ENCODE data around the gene ISYNA1.

Gene ISYNA1

GRCh38 chr19:18415178-18415867, 22.6 kb downstream of the ISYNA1 start:
- peaks cover 32% of the 10 kb centered on the region for H3K79me1 ChIP-seq (ENCODE audit: low read length)
- no peak overlapping the region for H3K9ac ChIP-seq (ENCODE audit: low read length)
- DNase-seq, result no peak
- WGBS (ENCODE audit: extremely low coverage, insufficient coverage, insufficient read length), result no CpG with 5 or more reads among the region's 25 CpGs
- H2BK12ac ChIP-seq (ENCODE audit: low read length), result peak overlapping the region; percentile 21
- peak overlapping the region; percentile 40 for H3K18ac ChIP-seq (ENCODE audit: low read length)
- H2BK120ac ChIP-seq (ENCODE audit: insufficient read depth, low read length, poor library complexity), result no peak overlapping the region
- H4K91ac ChIP-seq (ENCODE audit: low read depth, low read length), result peak overlapping the region; percentile 7
- H3K14ac ChIP-seq (ENCODE audit: low read length), result peak overlapping the region; percentile 4
- H3K27ac ChIP-seq (ENCODE audit: low read depth, low read length), result no peak overlapping the region
- H2BK5ac ChIP-seq (ENCODE audit: low read depth, low read length, poor library complexity), result no peak overlapping the region
- no peaks in the 10 kb centered on the region for H3K27me3 ChIP-seq (ENCODE audit: insufficient read depth, low read length)
- no peak overlapping the region for H2AFZ ChIP-seq (ENCODE audit: insufficient read depth, low read length, poor library complexity)
- no peak overlapping the region for H2AK5ac ChIP-seq (ENCODE audit: low read length)
- no peak overlapping the region for H3K4ac ChIP-seq (ENCODE audit: low read depth, low read length)
- peak overlapping the region; percentile 55 for H4K8ac ChIP-seq (ENCODE audit: low read depth, low read length)
- no peak overlapping the region for H4K12ac ChIP-seq (ENCODE audit: low read depth, low read length)
- no peak overlapping the region for H3K4me3 ChIP-seq (ENCODE audit: low read depth, low read length)
- H3K23ac ChIP-seq (ENCODE audit: low read length), result no peak overlapping the region
- H3K4me2 ChIP-seq (ENCODE audit: low read length), result no peak overlapping the region
- peaks cover 14% of the 10 kb centered on the region for H3K79me2 ChIP-seq (ENCODE audit: control insufficient read depth, insufficient read depth, low read length, poor library complexity)
- peaks cover 29 to 34% of the 10 kb centered on the region in 2 experiments for H3K4me1 ChIP-seq (ENCODE audit: control insufficient read depth in 1 of 2, insufficient read depth in 2 of 2, low read length in 2 of 2)
- no peaks in the 10 kb centered on the region for H3K36me3 ChIP-seq (ENCODE audit: control insufficient read depth in 1 of 2, insufficient read depth in 2 of 2, low read length in 2 of 2)
- H3K9me3 ChIP-seq (ENCODE audit: insufficient read depth, low read depth, low read length), result peaks cover 3% of the 10 kb centered on the region

- WGBS (ENCODE audit: extremely low coverage, insufficient coverage, insufficient read length), result no CpG with 5 or more reads among the region's 11 CpGs
- Histone ChIP-seq H3K9ac (ENCODE audit: low read length) (no peak overlapping the region), H3K36me3 (ENCODE audit: control insufficient read depth in 1 of 2, insufficient read depth in 2 of 2, low read length in 2 of 2) (no peaks in the 10 kb centered on the region)
Observed at GRCh38 chr19:18414504-18415177, 23.3 kb downstream of the ISYNA1 start.

DNA sequence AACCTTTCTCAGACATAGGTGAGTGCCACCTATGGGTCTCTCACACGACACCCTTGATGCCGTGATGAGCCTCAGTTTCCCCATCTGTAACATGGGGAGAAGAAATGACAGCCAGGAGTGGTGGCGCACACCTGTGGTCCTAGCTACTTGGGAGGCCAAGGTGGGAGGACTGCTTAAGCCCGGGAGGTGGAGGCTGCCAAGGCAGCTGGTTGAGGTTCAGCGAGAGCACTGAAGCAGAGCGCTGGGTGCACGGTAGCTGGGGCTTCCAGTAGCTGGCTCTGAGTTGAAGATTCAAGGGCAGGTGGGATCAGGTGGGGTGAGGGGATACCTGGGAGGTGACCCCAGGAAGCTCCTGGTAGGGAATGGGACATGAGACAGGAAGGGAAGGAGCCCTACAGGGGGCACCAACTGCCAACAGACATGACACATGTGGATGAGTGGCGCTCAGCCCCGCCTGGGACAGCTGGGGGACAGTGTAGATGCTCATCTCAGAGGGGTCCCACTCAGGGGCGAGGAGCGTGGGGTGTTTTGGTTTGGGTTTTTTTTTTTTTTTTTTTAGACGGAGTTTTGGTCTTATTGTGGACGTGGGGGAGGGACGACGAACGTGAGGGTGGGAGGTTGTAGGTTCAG, 25.2 kb downstream of the ISYNA1 start:
- H2BK12ac ChIP-seq (ENCODE audit: low read length), result no peak overlapping the region
- no peak overlapping the region for H3K4me3 ChIP-seq (ENCODE audit: low read depth, low read length)
- DNase-seq, result no peak
- H3K18ac ChIP-seq (ENCODE audit: low read length), result no peak overlapping the region
- no peak overlapping the region for H2AFZ ChIP-seq (ENCODE audit: insufficient read depth, low read length, poor library complexity)
- H3K9me3 ChIP-seq (ENCODE audit: insufficient read depth, low read depth, low read length), result peaks cover 1% of the 10 kb centered on the region
- no peak overlapping the region for H3K9ac ChIP-seq (ENCODE audit: low read length)
- no peak overlapping the region for H3K23ac ChIP-seq (ENCODE audit: low read length)
- no peaks in the 10 kb centered on the region for H3K27me3 ChIP-seq (ENCODE audit: insufficient read depth, low read length)
- H4K12ac ChIP-seq (ENCODE audit: low read depth, low read length), result no peak overlapping the region
- WGBS (ENCODE audit: extremely low coverage, insufficient coverage, insufficient read length), result no CpG with 5 or more reads among the region's 16 CpGs
- no peak overlapping the region for H2BK120ac ChIP-seq (ENCODE audit: insufficient read depth, low read length, poor library complexity)
- no peak overlapping the region for H3K4me2 ChIP-seq (ENCODE audit: low read length)
- no peak overlapping the region for H2AK5ac ChIP-seq (ENCODE audit: low read length)
- no peak overlapping the region for H4K8ac ChIP-seq (ENCODE audit: low read depth, low read length)
- H3K36me3 ChIP-seq (ENCODE audit: control insufficient read depth in 1 of 2, insufficient read depth in 2 of 2, low read length in 2 of 2), result no peaks in the 10 kb centered on the region
- no peak overlapping the region for H3K27ac ChIP-seq (ENCODE audit: low read depth, low read length)
- no peak overlapping the region for H4K91ac ChIP-seq (ENCODE audit: low read depth, low read length)
- no peak overlapping the region for H3K14ac ChIP-seq (ENCODE audit: low read length)
- H3K79me2 ChIP-seq (ENCODE audit: control insufficient read depth, insufficient read depth, low read length, poor library complexity), result peaks cover 5% of the 10 kb centered on the region
- H2BK5ac ChIP-seq (ENCODE audit: low read depth, low read length, poor library complexity), result no peak overlapping the region
- no peak overlapping the region for H3K4ac ChIP-seq (ENCODE audit: low read depth, low read length)
- H3K4me1 ChIP-seq (ENCODE audit: control insufficient read depth in 1 of 2, insufficient read depth in 2 of 2, low read length in 2 of 2), result peaks cover 13 to 15% of the 10 kb centered on the region in 2 experiments
- peaks cover 13% of the 10 kb centered on the region for H3K79me1 ChIP-seq (ENCODE audit: low read length)

More at GRCh38 chr19:18414504-18415177, 23.3 kb downstream of the ISYNA1 start:
- no peak for DNase-seq
- H3K14ac ChIP-seq (ENCODE audit: low read length), result no peak overlapping the region
- H2AK5ac ChIP-seq (ENCODE audit: low read length), result peak overlapping the region; percentile 8
- peaks cover 10% of the 10 kb centered on the region for H3K79me2 ChIP-seq (ENCODE audit: control insufficient read depth, insufficient read depth, low read length, poor library complexity)
- H2BK5ac ChIP-seq (ENCODE audit: low read depth, low read length, poor library complexity), result no peak overlapping the region
- H4K8ac ChIP-seq (ENCODE audit: low read depth, low read length), result no peak overlapping the region
- no peak overlapping the region for H4K91ac ChIP-seq (ENCODE audit: low read depth, low read length)
- H3K18ac ChIP-seq (ENCODE audit: low read length), result no peak overlapping the region
- H3K23ac ChIP-seq (ENCODE audit: low read length), result no peak overlapping the region
- H3K4me1 ChIP-seq (ENCODE audit: control insufficient read depth in 1 of 2, insufficient read depth in 2 of 2, low read length in 2 of 2), result peaks cover 27 to 29% of the 10 kb centered on the region in 2 experiments
- no peak overlapping the region for H3K4me2 ChIP-seq (ENCODE audit: low read length)
- no peaks in the 10 kb centered on the region for H3K27me3 ChIP-seq (ENCODE audit: insufficient read depth, low read length)
- no peak overlapping the region for H3K27ac ChIP-seq (ENCODE audit: low read depth, low read length)
- no peak overlapping the region for H2AFZ ChIP-seq (ENCODE audit: insufficient read depth, low read length, poor library complexity)
- H3K79me1 ChIP-seq (ENCODE audit: low read length), result peaks cover 27% of the 10 kb centered on the region
- H2BK120ac ChIP-seq (ENCODE audit: insufficient read depth, low read length, poor library complexity), result no peak overlapping the region
- no peak overlapping the region for H2BK12ac ChIP-seq (ENCODE audit: low read length)
- H3K4ac ChIP-seq (ENCODE audit: low read depth, low read length), result no peak overlapping the region
- peaks cover 3% of the 10 kb centered on the region for H3K9me3 ChIP-seq (ENCODE audit: insufficient read depth, low read depth, low read length)
- H3K4me3 ChIP-seq (ENCODE audit: low read depth, low read length), result no peak overlapping the region
- H4K12ac ChIP-seq (ENCODE audit: low read depth, low read length), result no peak overlapping the region

GRCh38 chr19:18408053-18408476, 29.9 kb downstream of the ISYNA1 start:
- peak overlapping the region; percentile 5 for H3K14ac ChIP-seq (ENCODE audit: low read length)

More at GRCh38 chr19:18408053-18408476, 29.9 kb downstream of the ISYNA1 start:
- Histone ChIP-seq H3K9ac (ENCODE audit: low read length) (no peak overlapping the region), H2AK5ac (ENCODE audit: low read length) (peak overlapping the region; percentile 93), H3K79me1 (ENCODE audit: low read length) (peaks cover 1% of the 10 kb centered on the region), H3K4me3 (ENCODE audit: low read depth, low read length) (no peak overlapping the region), H3K9me3 (ENCODE audit: insufficient read depth, low read depth, low read length) (no peaks in the 10 kb centered on the region), H4K8ac (ENCODE audit: low read depth, low read length) (peak overlapping the region; percentile 56), H2BK120ac (ENCODE audit: insufficient read depth, low read length, poor library complexity) (peak overlapping the region; percentile 31), H3K79me2 (ENCODE audit: control insufficient read depth, insufficient read depth, low read length, poor library complexity) (no peaks in the 10 kb centered on the region), H4K12ac (ENCODE audit: low read depth, low read length) (no peak overlapping the region), H3K4me2 (ENCODE audit: low read length) (no peak overlapping the region), H3K36me3 (ENCODE audit: control insufficient read depth in 1 of 2, insufficient read depth in 2 of 2, low read length in 2 of 2) (no peaks in the 10 kb centered on the region), H3K4ac (ENCODE audit: low read depth, low read length) (no peak overlapping the region), H2AFZ (ENCODE audit: insufficient read depth, low read length, poor library complexity) (no peak overlapping the region), H3K18ac (ENCODE audit: low read length) (no peak overlapping the region), H2BK5ac (ENCODE audit: low read depth, low read length, poor library complexity) (no peak overlapping the region), H3K27ac (ENCODE audit: low read depth, low read length) (no peak overlapping the region), H3K27me3 (ENCODE audit: insufficient read depth, low read length) (no peaks in the 10 kb centered on the region), H4K91ac (ENCODE audit: low read depth, low read length) (no peak overlapping the region), H3K4me1 (ENCODE audit: control insufficient read depth in 1 of 2, insufficient read depth in 2 of 2, low read length in 2 of 2) (no peaks in the 10 kb centered on the region), H3K23ac (ENCODE audit: low read length) (no peak overlapping the region), H2BK12ac (ENCODE audit: low read length) (peak overlapping the region; percentile 82)
- peak; percentile 23 to 53 for DNase-seq
- no CpG with 5 or more reads among the region's 10 CpGs for WGBS (ENCODE audit: extremely low coverage, insufficient coverage, insufficient read length)
